Urinary bladder (tissue), 4 donors: ENCODE results near the gene CCDC187. TPM values are rescaled to one million over a fixed set of nuclear protein-coding genes. Genes with fewer than 3 reads are reported as not detected.

Source experiments
- DNase-seq: peaks from one replicate; pipeline ENCODE4 v3.0.0-alpha.2; 2015; ENCODE audit errors: extremely low spot score
- H3K27ac ChIP-seq: one replicate; pipeline ENCODE4 v1.5.1; 2013; ENCODE audit warnings: low read depth, mild to moderate bottlenecking, moderate library complexity
- H3K36me3 ChIP-seq: one replicate; pipeline ENCODE4 v1.6.1; 2013; ENCODE audit warnings: mild to moderate bottlenecking, moderate library complexity; ENCODE audit not compliant: insufficient read depth
- H3K4me1 ChIP-seq: one replicate; pipeline ENCODE4 v1.6.1; 2013; ENCODE audit warnings: mild to moderate bottlenecking, moderate library complexity; ENCODE audit not compliant: insufficient read depth
- H3K4me3 ChIP-seq: one replicate; pipeline ENCODE4 v1.5.1; 2013; ENCODE audit warnings: low read depth, low read length
- WGBS: extraction: QIAGEN DNeasy Blood & Tissue Kit; methylation state at CpG from one replicate; pipeline ENCODE4 v1.1.7; 2013; 5-methylcytosine and 5-hydroxymethylcytosine counted together
- polyA plus RNA-seq: library from polyadenylated mRNA; stranded (reverse); fragments of 200-250 nt; gene quantifications from one replicate; pipeline ENCODE4 v1.2.3, GENCODE V29; 2013
- total RNA-seq: library from RNA; depleted of rRNA; stranded (reverse); fragments of >200 nt; gene quantifications from one replicate; pipeline ENCODE4 v1.2.3, GENCODE V29; 2014
- donor health status: healthy with polysubstance abuse.
- donor health status: healthy.

The CCDC187 gene
- total and polyA plus RNA-seq, 2 donors: 0.19 to 0.58 TPM

DNA sequence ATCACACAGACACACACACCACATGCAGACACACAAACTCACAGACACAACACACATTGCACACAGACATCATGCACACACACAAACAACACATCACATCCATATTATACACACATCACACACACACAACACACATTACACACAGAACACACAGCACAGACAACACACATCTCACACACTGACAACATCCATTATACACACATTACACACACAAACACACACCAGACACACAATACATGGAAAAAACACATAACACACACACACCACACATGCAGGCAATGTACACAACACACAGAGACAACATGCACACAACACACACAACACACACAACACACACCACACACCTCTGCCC is 4.8 kb upstream of the CCDC187 start:
- no peaks in the 10 kb centered on the region for H3K4me1 ChIP-seq
- H3K36me3 ChIP-seq: no peaks in the 10 kb centered on the region
- DNase-seq: no peak

GRCh38 chr9:136308006-136308701 is 4.3 kb upstream of the CCDC187 start:
- Histone ChIP-seq H3K4me3 (no peak overlapping the region), H3K4me1 (no peaks in the 10 kb centered on the region), H3K36me3 (no peaks in the 10 kb centered on the region), H3K27ac (no peak overlapping the region)
- WGBS: 90% methylated on average over 4 of the region's 4 CpGs
- no peak for DNase-seq

More for the DNA sequence above, 4.8 kb upstream of the CCDC187 start:
- Histone ChIP-seq H3K4me3 (no peak overlapping the region), H3K27ac (no peak overlapping the region)

- WGBS: 70% methylated on average over 4 of the region's 4 CpGs
Observed at GRCh38 chr9:136307215-136307750, 3.4 kb upstream of the CCDC187 start.

GRCh38 chr9:136306211-136307208 is 2.6 kb upstream of the CCDC187 start:
- H3K27ac ChIP-seq: no peak overlapping the region
- no peaks in the 10 kb centered on the region for H3K36me3 ChIP-seq
- no peak for DNase-seq
- H3K4me1 ChIP-seq: no peaks in the 10 kb centered on the region
- no peak overlapping the region for H3K4me3 ChIP-seq
- WGBS: 32% methylated on average over 34 of the region's 34 CpGs

More at GRCh38 chr9:136307215-136307750, 3.4 kb upstream of the CCDC187 start:
- Histone ChIP-seq H3K36me3 (no peaks in the 10 kb centered on the region), H3K4me3 (no peak overlapping the region), H3K27ac (no peak overlapping the region), H3K4me1 (no peaks in the 10 kb centered on the region)
- no peak for DNase-seq

DNA sequence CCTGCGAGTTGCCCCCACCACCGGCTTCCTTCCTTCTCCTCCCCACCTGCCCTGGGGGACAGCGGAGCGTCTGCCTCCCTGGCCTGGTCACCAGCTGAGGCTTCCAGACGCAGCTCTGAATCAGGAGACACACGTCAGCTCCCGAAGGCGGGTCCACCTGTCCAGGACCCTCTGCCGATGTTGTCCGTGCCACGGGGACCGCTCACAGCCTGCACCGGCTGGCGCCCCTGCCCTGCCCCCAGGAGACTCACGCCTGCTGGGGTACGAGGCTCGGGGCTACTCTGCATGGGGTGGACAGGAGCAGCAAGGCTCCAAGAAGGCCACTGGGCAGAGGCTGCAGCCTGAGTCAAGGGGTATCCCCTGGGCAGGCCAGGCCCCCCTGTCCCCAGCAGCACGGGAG is 1.9 kb upstream of the CCDC187 start:
- Histone ChIP-seq H3K4me1 (no peaks in the 10 kb centered on the region), H3K27ac (no peak overlapping the region), H3K4me3 (no peak overlapping the region), H3K36me3 (no peaks in the 10 kb centered on the region)
- DNase-seq: no peak
- WGBS: 56% methylated on average over 18 of the region's 18 CpGs

GRCh38 chr9:136304981-136305380 is 1.1 kb upstream of the CCDC187 start:
- H3K4me1 ChIP-seq: no peaks in the 10 kb centered on the region
- no peaks in the 10 kb centered on the region for H3K36me3 ChIP-seq
- H3K4me3 ChIP-seq: no peak overlapping the region
- 74% methylated on average over 13 of the region's 13 CpGs for WGBS
- H3K27ac ChIP-seq: no peak overlapping the region
- no peak for DNase-seq

DNA sequence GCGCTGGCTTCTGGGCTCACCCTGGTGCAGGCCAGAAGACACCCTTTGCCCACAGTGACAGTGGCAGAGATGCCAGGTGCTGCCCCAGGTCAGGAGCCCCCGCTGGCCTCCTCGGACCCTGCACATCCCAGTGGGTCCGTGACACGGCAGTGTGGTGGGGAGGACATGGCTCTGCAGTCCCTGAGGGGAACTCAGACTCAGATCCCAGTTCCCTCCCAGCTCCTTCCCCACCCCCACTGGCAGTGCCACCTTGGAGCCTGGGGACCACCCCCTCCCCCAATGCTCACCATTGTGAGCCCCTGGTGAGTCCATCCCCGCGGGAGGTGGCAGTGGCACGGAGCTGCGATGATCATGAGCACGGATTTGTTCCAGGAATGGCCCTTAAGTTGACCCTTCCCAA is 562 bp upstream of the CCDC187 start:
- Histone ChIP-seq H3K4me3 (no peak overlapping the region), H3K36me3 (no peaks in the 10 kb centered on the region), H3K4me1 (no peaks in the 10 kb centered on the region), H3K27ac (no peak overlapping the region)
- no peak for DNase-seq
- 85% methylated on average over 10 of the region's 10 CpGs for WGBS

- DNase-seq: no peak
- H3K4me3 ChIP-seq: no peak overlapping the region
- H3K36me3 ChIP-seq: no peaks in the 10 kb centered on the region
- H3K27ac ChIP-seq: no peak overlapping the region
- no peaks in the 10 kb centered on the region for H3K4me1 ChIP-seq
- WGBS: 78% methylated on average over 34 of the region's 34 CpGs
Observed at GRCh38 chr9:136303066-136303824, 649 bp downstream of the CCDC187 start.

DNA sequence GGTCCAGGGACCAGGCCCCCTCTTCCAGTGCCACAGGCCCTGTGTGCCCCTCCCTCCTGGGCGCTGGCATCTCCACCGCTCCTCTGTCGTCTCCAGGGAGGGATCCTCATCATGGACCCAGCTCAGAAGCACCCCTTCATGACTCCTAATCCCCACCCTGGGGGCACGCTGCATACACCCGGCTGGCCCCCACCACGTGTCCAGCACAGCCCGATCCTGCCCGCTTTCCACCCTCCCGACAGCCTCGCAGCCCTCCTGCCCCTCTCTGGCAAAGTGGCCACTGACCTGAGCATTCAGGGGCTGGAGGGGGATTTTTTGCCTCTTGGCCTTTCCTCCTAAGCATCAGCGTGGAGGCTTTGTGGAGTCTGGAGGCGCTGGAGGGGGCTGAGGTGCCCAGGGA is 1.4 kb downstream of the CCDC187 start:
- Histone ChIP-seq H3K4me3 (no peak overlapping the region), H3K4me1 (no peaks in the 10 kb centered on the region), H3K27ac (no peak overlapping the region), H3K36me3 (no peaks in the 10 kb centered on the region)
- 85% methylated on average over 12 of the region's 12 CpGs for WGBS
- DNase-seq: no peak

DNA sequence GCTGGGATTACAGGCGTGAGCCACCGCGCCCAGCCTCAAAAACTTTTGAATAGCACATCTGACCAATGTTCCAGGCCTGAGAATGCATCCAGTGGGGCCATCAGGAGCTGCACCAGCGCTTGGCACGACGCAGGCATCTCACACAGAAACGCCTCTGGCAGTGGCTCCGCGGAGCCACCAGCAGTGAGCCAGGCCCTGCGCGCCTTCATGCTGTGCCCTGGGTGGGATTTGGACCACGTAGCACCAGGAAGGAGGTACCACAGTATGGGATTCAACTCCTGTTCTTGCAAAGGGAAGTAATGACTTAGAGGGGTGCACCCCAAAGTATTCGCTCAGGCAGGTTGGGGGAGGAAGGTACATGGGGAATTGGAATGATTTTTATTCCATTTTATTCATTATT is 3.0 kb downstream of the CCDC187 start:
- Histone ChIP-seq H3K4me1 (no peaks in the 10 kb centered on the region), H3K27ac (no peak overlapping the region), H3K4me3 (no peak overlapping the region), H3K36me3 (no peaks in the 10 kb centered on the region)
- DNase-seq: no peak
- WGBS: 91% methylated on average over 13 of the region's 13 CpGs

DNA sequence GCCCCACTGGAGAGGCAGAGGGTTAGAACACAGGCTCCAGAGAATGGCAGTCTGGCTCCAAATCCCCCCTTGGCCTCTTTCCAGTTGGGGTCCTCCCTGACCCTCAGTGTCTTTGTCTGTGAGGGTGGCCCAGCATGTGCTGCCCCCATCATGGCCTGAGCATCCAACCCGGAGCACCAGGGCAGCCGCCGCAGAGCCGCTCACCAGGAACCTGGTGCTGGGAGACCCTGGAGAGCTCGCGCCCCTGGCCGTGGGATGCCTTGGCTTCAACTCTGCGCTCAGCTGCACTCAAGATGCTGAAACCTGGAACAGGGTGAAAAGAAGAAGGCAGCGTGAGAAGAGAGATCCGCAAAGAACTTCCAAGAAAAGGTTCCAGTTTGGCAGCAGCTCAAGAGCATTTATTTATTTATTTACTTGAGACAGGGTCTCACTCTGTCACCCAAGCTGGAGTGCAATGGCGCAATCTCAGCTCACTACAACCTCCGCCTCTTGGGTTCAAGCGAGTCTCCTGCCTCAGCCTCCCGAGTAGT is 3.8 kb downstream of the CCDC187 start:
- Histone ChIP-seq H3K4me1 (no peaks in the 10 kb centered on the region), H3K4me3 (no peak overlapping the region), H3K27ac (no peak overlapping the region), H3K36me3 (no peaks in the 10 kb centered on the region)
- DNase-seq: no peak
- 83% methylated on average over 14 of the region's 14 CpGs for WGBS

DNA sequence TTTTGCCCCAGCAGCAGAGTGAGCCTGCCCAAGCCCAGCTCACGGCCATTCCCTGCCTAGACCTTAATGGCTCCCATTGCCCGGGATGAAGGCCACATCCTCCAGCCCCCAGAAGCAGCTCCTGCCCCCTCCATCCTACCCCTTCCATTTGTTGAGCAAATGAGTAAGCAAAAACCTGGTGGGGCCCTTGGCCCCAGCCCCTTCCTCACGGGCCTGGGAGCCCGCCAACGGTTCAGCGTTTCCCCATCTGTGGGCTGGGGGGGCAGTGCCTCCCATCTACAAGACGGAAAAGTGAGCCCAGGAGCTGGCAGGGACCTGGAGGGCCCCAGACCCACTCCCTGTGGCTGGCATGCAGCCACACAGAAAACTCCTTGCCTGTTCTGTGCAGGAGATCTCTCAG is 4.4 kb downstream of the CCDC187 start:
- H3K4me1 ChIP-seq: no peaks in the 10 kb centered on the region
- 41% methylated on average over 7 of the region's 7 CpGs for WGBS
- no peak overlapping the region for H3K27ac ChIP-seq
- DNase-seq: no peak
- no peak overlapping the region for H3K4me3 ChIP-seq
- H3K36me3 ChIP-seq: no peaks in the 10 kb centered on the region

- WGBS: 75% methylated on average over 18 of the region's 18 CpGs
- Histone ChIP-seq H3K4me1 (no peaks in the 10 kb centered on the region), H3K36me3 (no peaks in the 10 kb centered on the region), H3K4me3 (no peak overlapping the region), H3K27ac (no peak overlapping the region)
- no peak for DNase-seq
Observed at GRCh38 chr9:136299116-136299515, 4.8 kb downstream of the CCDC187 start.
